HepG2 (cell line): Measurements from ENCODE around the gene RAD18. TPM values are rescaled to one million over a fixed set of nuclear protein-coding genes. Genes with fewer than 3 reads are reported as not detected.
A peak's percentile ranks its signal among the peaks of the same experiment; 100 is the strongest.

Experiments
- CEBPB ChIP-seq: IDR thresholded peaks from 2 replicates; pipeline ENCODE4 v1.6.1; 2011; ENCODE audit warnings: low read depth, low read length, improper control_type of control experiment, borderline replicate concordance
- CEBPG ChIP-seq: IDR thresholded peaks from 2 replicates; pipeline ENCODE4 v1.6.1; 2016
- CHCHD3 ChIP-seq: sonication (generic); formaldehyde crosslinking; IDR thresholded peaks from 2 replicates; pipeline ENCODE4 v1.8.0; 2022; ENCODE audit warnings: mild to moderate bottlenecking, missing genetic modification reagents, moderate library complexity
- EED ChIP-seq: sonication (generic); formaldehyde crosslinking; IDR thresholded peaks from 2 replicates; pipeline ENCODE4 v1.5.0; 2020; ENCODE audit warnings: mild to moderate bottlenecking, missing genetic modification reagents
- FOXA3 ChIP-seq: IDR thresholded peaks from 2 replicates; pipeline ENCODE4 v1.6.1; 2016; ENCODE audit warnings: missing genetic modification reagents, missing compliant biosample characterization
- FOXP1 ChIP-seq, 2 experiments: fragments of 450-650 bp in 1 of 2; IDR thresholded peaks; 2 replicates each; pipeline ENCODE4 v1.6.1; 2017 to 2018; ENCODE audit warnings: antibody characterized with exemption in 1 of 2
- NCOR1 ChIP-seq: fragments of 200-600 bp; sonication (generic); IDR thresholded peaks from 2 replicates; pipeline ENCODE4 v1.7.0; 2017; ENCODE audit warnings: antibody characterized with exemption, low read length, borderline replicate concordance
- RAD21 ChIP-seq: fragments of 450-650 bp; formaldehyde crosslinking; IDR thresholded peaks from 2 replicates; pipeline ENCODE4 v1.5.0; 2020; ENCODE audit warnings: mild to moderate bottlenecking
- REPIN1 ChIP-seq: sonication (generic); formaldehyde crosslinking; IDR thresholded peaks from 2 replicates; pipeline ENCODE4 v1.8.0; 2022; ENCODE audit warnings: missing genetic modification reagents, low read depth, mild to moderate bottlenecking, borderline replicate concordance
- SMC3 ChIP-seq: IDR thresholded peaks from 2 replicates; pipeline ENCODE4 v1.6.1; 2011; ENCODE audit warnings: low read length, improper control_type of control experiment
- TP53 ChIP-seq: sonication (generic); formaldehyde crosslinking; conservative IDR thresholded peaks from 2 replicates; pipeline ENCODE4 v1.4.0; 2020; ENCODE audit warnings: missing genetic modification reagents
- ZNF205 ChIP-seq: IDR thresholded peaks from 2 replicates; pipeline ENCODE4 v1.6.1; 2018; ENCODE audit warnings: missing biosample characterization, missing genetic modification reagents
- ZNF354B ChIP-seq: sonication (generic); formaldehyde crosslinking; IDR thresholded peaks from 2 replicates; pipeline ENCODE4 v1.8.0; 2022; ENCODE audit warnings: mild to moderate bottlenecking, missing genetic modification reagents
- ZNF383 ChIP-seq: sonication (generic); formaldehyde crosslinking; IDR thresholded peaks from 2 replicates; pipeline ENCODE4 v1.4.0; 2020; ENCODE audit warnings: missing genetic modification reagents, mild to moderate bottlenecking, borderline replicate concordance
- ZNF572 ChIP-seq: sonication (generic); formaldehyde crosslinking; IDR thresholded peaks from 2 replicates; pipeline ENCODE4 v1.5.1; 2020; ENCODE audit warnings: mild to moderate bottlenecking, missing genetic modification reagents
- ZNF879 ChIP-seq: sonication (generic); formaldehyde crosslinking; IDR thresholded peaks from 2 replicates; pipeline ENCODE4 v1.8.1; 2023; ENCODE audit warnings: missing genetic modification reagents
- ZNF883 ChIP-seq: sonication (generic); formaldehyde crosslinking; IDR thresholded peaks from 2 replicates; pipeline ENCODE4 v1.5.1; 2020; ENCODE audit warnings: mild to moderate bottlenecking, missing genetic modification reagents; ENCODE audit errors: not compliant biosample characterization
- polyA plus RNA-seq, 8 experiments: library from polyadenylated mRNA; depleted of rRNA in 3 of 8; stranded (reverse) in 7 of 8; unstranded in 1 of 8; fragments of >200 nt; fragmentation: Illumina TruSeq in 4 of 8; extraction: Trizol in 4 of 8; gene quantifications; 2 replicates each; pipeline versions ENCODE4 v1.2.1 to v1.2.3, GENCODE V29; 2011 to 2016; ENCODE audit warnings: low read depth in 4 of 8, missing spikeins in 1 of 8, mixed read lengths in 1 of 8; ENCODE audit not compliant: insufficient read depth in 1 of 8
- total RNA-seq, 5 experiments: library from RNA; depleted of rRNA; stranded (reverse); fragments of >200 nt; fragmentation: Illumina TruSeq; extraction: Trizol; gene quantifications; 2 replicates each; pipeline ENCODE4 v1.2.3, GENCODE V29; 2016; ENCODE audit warnings: low read depth in 1 of 5
- TF ChIP-seq, protein P1 (sequence below): sonication (generic); formaldehyde crosslinking; IDR thresholded peaks from 2 replicates; pipeline ENCODE4 v1.8.0; 2023; ENCODE audit warnings: mild to moderate bottlenecking, missing genetic modification reagents
- TF ChIP-seq, protein P2 (sequence below): sonication (generic); formaldehyde crosslinking; IDR thresholded peaks from 2 replicates; pipeline ENCODE4 v1.5.0; 2020; ENCODE audit warnings: missing genetic modification reagents
- TF ChIP-seq, protein P3 (sequence below): fragments of 450-650 bp; IDR thresholded peaks from 2 replicates; pipeline ENCODE4 v1.6.1; 2017; ENCODE audit warnings: mild to moderate bottlenecking
- TF ChIP-seq, protein P4 (sequence below): sonication (generic); formaldehyde crosslinking; IDR thresholded peaks from 2 replicates; pipeline ENCODE4 v1.4.0; 2020; ENCODE audit warnings: missing genetic modification reagents
- TF ChIP-seq, protein P5 (sequence below): IDR thresholded peaks from 2 replicates; pipeline ENCODE4 v1.6.1; 2016; ENCODE audit warnings: low read depth, control low read depth
- TF ChIP-seq, protein P6 (sequence below): sonication (generic); formaldehyde crosslinking; IDR thresholded peaks from 2 replicates; pipeline ENCODE4 v1.4.0; 2020; ENCODE audit warnings: mild to moderate bottlenecking, missing genetic modification reagents

The RAD18 gene
- total and polyA plus RNA-seq, 2 of the 13 experiments (the other 11 are each of a cell fraction or from before 2014, with no cell fraction given), result 5.9 to 20.7 TPM

DNA sequence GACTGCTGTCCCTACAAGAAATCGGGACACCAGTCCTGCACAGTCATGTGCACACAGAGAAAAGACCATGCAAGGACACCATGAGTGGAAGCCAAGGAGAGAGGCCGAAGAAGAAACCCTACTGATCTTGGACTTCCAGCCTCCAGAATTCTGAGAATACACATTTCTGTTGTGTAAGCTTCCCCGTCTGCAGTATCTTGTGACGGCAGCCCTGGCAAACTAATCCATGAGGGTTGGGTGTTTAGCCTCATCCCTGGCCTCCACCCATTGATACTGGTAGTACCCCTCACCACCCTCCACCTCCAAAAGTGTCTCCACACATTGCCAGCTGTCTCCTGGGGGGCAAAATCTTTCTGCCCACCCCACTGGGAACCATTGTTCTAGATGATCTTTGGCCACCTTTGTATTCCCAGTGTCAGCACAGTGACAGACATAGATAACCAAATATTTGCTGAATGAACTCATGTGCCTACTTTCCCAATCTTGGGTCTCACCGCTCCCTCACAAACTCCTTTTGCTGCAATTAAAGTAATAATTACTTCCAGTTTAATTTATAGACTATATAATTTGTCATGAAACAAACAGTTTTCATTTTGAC lies 83.8 kb downstream of the RAD18 start (continued):
- TF ChIP-seq, protein P1, sequence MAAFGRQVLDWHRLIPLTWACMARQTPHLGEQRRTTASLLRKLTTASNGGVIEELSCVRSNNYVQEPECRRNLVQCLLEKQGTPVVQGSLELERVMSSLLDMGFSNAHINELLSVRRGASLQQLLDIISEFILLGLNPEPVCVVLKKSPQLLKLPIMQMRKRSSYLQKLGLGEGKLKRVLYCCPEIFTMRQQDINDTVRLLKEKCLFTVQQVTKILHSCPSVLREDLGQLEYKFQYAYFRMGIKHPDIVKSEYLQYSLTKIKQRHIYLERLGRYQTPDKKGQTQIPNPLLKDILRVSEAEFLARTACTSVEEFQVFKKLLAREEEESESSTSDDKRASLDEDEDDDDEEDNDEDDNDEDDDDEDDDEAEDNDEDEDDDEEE (CRISPR knock-in tag), result no peak
- TF ChIP-seq CHCHD3 (CRISPR knock-in tag), result no peak
- no peak for TF ChIP-seq ZNF354B
- no peak for TF ChIP-seq SMC3
- no peak for TF ChIP-seq TP53
- peak; percentile 60 for TF ChIP-seq FOXA3 (CRISPR knock-in tag)
- TF ChIP-seq, protein P2, sequence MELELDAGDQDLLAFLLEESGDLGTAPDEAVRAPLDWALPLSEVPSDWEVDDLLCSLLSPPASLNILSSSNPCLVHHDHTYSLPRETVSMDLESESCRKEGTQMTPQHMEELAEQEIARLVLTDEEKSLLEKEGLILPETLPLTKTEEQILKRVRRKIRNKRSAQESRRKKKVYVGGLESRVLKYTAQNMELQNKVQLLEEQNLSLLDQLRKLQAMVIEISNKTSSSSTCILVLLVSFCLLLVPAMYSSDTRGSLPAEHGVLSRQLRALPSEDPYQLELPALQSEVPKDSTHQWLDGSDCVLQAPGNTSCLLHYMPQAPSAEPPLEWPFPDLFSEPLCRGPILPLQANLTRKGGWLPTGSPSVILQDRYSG (CRISPR knock-in tag), result no peak
- no peak; the same call in 1 of the 2 replicates for TF ChIP-seq NCOR1
- TF ChIP-seq, protein P3, sequence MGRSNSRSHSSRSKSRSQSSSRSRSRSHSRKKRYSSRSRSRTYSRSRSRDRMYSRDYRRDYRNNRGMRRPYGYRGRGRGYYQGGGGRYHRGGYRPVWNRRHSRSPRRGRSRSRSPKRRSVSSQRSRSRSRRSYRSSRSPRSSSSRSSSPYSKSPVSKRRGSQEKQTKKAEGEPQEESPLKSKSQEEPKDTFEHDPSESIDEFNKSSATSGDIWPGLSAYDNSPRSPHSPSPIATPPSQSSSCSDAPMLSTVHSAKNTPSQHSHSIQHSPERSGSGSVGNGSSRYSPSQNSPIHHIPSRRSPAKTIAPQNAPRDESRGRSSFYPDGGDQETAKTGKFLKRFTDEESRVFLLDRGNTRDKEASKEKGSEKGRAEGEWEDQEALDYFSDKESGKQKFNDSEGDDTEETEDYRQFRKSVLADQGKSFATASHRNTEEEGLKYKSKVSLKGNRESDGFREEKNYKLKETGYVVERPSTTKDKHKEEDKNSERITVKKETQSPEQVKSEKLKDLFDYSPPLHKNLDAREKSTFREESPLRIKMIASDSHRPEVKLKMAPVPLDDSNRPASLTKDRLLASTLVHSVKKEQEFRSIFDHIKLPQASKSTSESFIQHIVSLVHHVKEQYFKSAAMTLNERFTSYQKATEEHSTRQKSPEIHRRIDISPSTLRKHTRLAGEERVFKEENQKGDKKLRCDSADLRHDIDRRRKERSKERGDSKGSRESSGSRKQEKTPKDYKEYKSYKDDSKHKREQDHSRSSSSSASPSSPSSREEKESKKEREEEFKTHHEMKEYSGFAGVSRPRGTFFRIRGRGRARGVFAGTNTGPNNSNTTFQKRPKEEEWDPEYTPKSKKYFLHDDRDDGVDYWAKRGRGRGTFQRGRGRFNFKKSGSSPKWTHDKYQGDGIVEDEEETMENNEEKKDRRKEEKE, result no peak
- 0 out of 2 replicates have a peak, but pooled peaks have one; percentile 49 for TF ChIP-seq REPIN1 (CRISPR knock-in tag)
- TF ChIP-seq EED (CRISPR knock-in tag), result no peak
- TF ChIP-seq, protein P4, sequence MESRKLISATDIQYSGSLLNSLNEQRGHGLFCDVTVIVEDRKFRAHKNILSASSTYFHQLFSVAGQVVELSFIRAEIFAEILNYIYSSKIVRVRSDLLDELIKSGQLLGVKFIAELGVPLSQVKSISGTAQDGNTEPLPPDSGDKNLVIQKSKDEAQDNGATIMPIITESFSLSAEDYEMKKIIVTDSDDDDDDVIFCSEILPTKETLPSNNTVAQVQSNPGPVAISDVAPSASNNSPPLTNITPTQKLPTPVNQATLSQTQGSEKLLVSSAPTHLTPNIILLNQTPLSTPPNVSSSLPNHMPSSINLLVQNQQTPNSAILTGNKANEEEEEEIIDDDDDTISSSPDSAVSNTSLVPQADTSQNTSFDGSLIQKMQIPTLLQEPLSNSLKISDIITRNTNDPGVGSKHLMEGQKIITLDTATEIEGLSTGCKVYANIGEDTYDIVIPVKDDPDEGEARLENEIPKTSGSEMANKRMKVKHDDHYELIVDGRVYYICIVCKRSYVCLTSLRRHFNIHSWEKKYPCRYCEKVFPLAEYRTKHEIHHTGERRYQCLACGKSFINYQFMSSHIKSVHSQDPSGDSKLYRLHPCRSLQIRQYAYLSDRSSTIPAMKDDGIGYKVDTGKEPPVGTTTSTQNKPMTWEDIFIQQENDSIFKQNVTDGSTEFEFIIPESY (CRISPR knock-in tag), result no peak
- TF ChIP-seq ZNF883, result no peak
- TF ChIP-seq, protein P5, sequence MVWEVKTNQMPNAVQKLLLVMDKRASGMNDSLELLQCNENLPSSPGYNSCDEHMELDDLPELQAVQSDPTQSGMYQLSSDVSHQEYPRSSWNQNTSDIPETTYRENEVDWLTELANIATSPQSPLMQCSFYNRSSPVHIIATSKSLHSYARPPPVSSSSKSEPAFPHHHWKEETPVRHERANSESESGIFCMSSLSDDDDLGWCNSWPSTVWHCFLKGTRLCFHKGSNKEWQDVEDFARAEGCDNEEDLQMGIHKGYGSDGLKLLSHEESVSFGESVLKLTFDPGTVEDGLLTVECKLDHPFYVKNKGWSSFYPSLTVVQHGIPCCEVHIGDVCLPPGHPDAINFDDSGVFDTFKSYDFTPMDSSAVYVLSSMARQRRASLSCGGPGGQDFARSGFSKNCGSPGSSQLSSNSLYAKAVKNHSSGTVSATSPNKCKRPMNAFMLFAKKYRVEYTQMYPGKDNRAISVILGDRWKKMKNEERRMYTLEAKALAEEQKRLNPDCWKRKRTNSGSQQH (CRISPR knock-in tag), result no peak
- TF ChIP-seq RAD21 (CRISPR knock-in tag), result no peak
- no peak for TF ChIP-seq ZNF205 (CRISPR knock-in tag)
- TF ChIP-seq ZNF879, result no peak
- no peak for TF ChIP-seq FOXP1 (IDR thresholded peaks at IDR 0.05)
- TF ChIP-seq FOXP1 (CRISPR knock-in tag; IDR thresholded peaks at IDR 0.05), result 0 out of 2 replicates have a peak, but pooled peaks have one; percentile 41
- TF ChIP-seq CEBPG (CRISPR knock-in tag), result 0 out of 2 replicates have a peak, but pooled peaks have one; percentile 16
- TF ChIP-seq CEBPB, result peak; percentile 30; the same call in 1 of the 2 replicates
- TF ChIP-seq ZNF572, result no peak
- no peak for TF ChIP-seq ZNF383 (CRISPR knock-in tag)
- TF ChIP-seq, protein P6, sequence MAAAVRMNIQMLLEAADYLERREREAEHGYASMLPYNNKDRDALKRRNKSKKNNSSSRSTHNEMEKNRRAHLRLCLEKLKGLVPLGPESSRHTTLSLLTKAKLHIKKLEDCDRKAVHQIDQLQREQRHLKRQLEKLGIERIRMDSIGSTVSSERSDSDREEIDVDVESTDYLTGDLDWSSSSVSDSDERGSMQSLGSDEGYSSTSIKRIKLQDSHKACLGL, result no peak
